ENCODE results near the gene GPRIN2.

GPRIN2 gene

GRCh38 chr10:46547541-46548497, 8.6 kb downstream of the GPRIN2 start:
- no peak for DNase-seq

GRCh38 chr10:46546591-46547540, 9.6 kb downstream of the GPRIN2 start:
- DNase-seq, result no peak

GRCh38 chr10:46545861-46546590, 10.4 kb downstream of the GPRIN2 start:
- DNase-seq, result no peak

- no peak for DNase-seq
Observed at GRCh38 chr10:46544989-46545791, 11.3 kb downstream of the GPRIN2 start.

GRCh38 chr10:46543466-46544377, 12.7 kb downstream of the GPRIN2 start:
- no peak for DNase-seq

GRCh38 chr10:46542567-46543465, 13.6 kb downstream of the GPRIN2 start:
- no peak for DNase-seq

GRCh38 chr10:46541735-46542566, 14.5 kb downstream of the GPRIN2 start:
- DNase-seq, result no peak

- no peak for DNase-seq
Observed at GRCh38 chr10:46541017-46541661, 15.3 kb downstream of the GPRIN2 start.

GRCh38 chr10:46540412-46541016, 15.9 kb downstream of the GPRIN2 start:
- DNase-seq, result no peak

- no peak for DNase-seq
Observed at GRCh38 chr10:46539596-46540411, 16.7 kb downstream of the GPRIN2 start.

GRCh38 chr10:46538717-46539426, 17.6 kb downstream of the GPRIN2 start:
- DNase-seq, result no peak

- no peak for DNase-seq
Observed at GRCh38 chr10:46538155-46538554, 18.3 kb downstream of the GPRIN2 start.

- no peak for DNase-seq
Observed at GRCh38 chr10:46537309-46537708, 19.1 kb downstream of the GPRIN2 start.

GRCh38 chr10:46536781-46537180, 19.7 kb downstream of the GPRIN2 start:
- DNase-seq, result no peak

GRCh38 chr10:46536171-46536570, 20.3 kb downstream of the GPRIN2 start:
- no peak for DNase-seq
